Activated naive CD4-positive, alpha-beta T cell (primary cell): ENCODE results near the gene POU2F2.

ENCODE experiments used
- DNase-seq, 4 experiments: peaks; one replicate each; lab custom pipeline; 2025; lab: John Stamatoyannopoulos, UW

Gene POU2F2

DNA sequence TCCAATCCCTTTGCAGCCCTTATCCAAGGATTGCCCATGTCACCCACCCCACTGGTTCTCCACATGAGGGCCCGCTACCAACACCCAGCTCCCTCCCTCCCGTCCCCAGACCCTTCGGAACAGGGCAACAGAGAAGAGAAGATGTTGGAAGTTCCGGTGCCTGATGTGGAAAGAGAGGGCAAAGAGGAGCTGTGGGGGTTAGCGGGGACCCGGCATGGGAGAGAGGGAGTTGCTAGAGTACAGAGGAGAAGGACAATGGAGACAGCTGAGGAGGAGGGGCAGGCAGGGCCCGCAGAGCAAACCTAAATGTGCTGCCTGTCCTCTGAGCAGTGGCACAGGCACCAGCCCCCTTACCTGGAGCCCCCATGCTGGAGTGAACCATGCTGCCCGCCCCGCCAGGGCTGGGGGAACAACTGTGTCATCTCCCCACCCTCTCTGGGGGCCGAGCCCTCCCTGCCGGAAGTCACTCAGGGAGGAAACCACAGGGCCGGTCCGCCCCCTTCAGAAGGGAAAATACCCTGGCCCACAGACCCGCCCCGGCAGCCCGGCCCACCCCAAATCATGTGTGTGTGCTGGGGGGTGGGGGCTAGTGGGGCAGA is at the start of gene POU2F2:
TSS of gene POU2F2 (minus strand) at position 417 of the 599 bp plus-strand sequence. CDS start at position 382, 35 bp downstream.
- peak; percentile 55 to 81 (median 71) for DNase-seq

DNA sequence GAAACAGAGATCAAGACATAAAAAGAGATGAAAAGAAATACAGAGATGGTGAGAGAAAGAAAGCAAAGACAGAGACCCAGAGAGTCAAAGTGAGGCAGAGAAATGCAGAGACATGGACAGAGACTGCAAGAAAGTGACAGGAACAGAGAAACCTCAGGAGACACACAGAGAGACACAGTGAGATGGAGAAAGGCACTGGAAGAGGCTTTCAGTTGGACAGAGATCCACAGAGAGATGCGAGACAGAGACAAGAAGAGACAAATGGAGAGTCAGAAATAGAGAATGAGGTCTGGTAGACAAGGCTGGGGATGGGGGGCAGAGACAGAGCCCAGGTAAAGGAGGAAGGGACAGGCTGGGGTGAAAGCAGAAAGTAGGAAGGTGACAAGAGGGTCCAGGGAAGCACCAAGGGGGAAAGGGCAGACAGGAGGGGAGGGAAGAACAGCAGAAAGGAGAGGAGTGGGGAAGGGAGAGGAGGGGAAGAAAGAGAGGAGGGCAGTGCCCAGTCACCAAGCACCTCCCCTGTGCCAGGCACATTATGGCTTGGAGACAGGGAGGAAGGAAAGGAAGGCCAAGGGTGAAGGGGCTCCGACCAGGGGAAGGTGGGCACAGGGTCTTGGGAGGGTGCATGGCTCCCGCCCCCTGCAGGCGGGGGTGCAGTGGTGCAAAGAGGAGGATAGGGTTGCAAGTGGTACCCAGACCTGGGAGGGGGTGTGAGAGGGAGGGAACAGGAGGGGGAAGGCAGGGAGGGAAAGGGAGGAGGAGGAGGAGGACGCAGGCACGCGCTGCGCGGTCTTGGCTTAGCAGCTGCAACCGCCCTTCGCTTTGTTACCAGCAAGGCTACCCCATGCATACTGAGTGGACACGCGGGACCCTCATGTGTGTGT is 46.8 kb upstream of the POU2F2 start:
- no peak for DNase-seq

DNA sequence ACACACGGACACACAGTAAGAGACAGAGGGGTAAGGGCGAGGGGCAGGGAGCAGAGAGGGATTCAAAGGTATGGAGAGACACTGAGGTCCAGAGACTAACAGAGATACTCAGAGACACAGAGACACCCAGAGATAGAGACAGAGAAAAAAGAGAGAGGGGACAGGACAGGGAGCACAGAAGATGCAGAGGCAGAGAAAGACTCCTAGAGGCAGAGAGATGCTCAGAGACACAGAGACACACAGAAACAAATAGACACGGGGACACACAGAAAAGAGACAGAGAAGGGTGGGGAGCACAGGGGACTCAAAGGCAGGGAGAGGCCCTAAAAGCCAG is 45.4 kb upstream of the POU2F2 start:
- no peak for DNase-seq

DNA sequence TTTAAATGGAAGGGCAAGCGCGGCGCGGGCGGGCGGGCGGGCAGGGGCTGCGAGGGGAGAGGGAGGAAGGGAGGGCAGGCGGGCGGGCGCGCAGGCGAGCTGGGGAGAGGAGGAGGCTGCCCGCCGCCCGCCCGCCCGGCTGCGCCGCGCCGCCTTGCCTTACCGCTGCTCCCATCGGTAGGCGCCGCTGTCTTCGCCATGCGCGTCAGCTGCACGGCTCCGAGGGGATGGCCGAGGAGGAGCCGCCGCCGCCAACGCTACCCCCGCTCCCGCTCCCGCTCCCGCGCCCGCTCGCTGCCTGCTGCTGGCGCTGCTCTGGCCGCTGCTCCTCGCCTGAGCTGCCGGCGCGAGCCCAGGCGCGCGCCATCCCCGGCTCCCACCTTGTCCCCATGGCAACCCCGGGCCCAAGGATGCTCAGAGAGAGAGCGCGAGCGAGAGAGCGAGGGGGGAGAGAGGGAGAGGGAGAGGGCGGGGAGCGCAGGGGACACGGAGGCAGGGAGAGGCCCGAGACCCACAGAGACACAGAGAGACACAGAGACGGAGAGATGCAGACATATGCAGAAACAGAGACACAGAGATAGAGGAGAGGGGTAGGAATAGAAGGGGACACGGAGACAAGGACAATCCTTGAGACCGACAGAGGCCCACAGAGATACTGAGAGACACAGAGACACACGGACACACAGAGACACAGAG is 44.9 kb upstream of the POU2F2 start:
- DNase-seq, result peak in 3 of 4 experiments; percentile 39 to 69 (median 57)

DNA sequence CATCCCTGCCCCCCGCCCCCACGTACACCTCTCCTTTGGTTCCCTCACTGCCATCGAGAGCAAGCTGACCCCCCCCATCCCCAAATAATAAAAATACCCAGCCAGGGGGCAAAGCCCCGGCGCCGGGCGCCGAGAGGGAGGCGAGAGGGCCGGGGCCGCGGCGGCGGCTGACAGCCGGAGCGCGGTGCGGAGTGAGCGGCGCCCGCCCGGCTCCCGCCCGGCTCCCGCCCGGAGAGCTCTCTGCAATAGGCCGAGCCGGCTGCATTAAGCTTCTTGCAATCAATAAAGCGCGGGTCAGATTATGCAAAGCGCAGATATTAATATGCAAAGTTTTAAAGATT is 44.4 kb upstream of the POU2F2 start:
- no peak for DNase-seq

DNA sequence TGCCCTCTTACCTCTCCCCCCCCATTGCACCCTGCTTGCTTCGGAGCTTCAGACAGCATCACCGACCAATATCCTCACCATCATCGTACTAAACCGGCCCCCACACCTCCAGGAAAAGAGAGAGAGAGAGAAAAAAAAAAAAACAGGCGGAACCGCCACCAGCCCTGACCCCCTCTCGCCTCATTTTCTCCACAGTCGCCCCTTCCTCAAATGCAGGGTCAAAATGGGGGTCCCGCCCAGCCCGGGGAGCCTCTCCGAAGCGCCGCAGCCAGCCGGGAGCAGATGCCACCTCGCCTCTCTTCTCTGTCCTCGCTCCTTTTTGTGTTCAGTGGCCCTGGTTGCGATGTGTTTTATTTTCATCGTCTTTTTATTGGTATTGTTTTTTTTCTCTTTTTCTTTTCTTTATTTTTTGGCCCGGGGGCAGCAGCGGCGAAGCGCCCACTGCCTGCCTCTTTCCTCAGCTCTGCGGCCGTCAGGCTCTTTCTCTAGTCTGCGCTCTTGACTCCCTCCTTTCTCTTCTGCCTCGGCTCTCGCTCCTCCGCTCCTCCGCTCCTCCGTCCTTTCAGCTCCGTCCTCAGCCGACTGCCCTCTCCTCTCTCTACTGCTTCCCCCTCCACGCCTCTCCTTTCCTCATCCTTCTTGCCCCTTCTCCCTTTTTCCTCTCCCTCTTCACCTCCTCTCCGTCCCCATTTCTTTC is 43.9 kb upstream of the POU2F2 start:
- no peak for DNase-seq

DNA sequence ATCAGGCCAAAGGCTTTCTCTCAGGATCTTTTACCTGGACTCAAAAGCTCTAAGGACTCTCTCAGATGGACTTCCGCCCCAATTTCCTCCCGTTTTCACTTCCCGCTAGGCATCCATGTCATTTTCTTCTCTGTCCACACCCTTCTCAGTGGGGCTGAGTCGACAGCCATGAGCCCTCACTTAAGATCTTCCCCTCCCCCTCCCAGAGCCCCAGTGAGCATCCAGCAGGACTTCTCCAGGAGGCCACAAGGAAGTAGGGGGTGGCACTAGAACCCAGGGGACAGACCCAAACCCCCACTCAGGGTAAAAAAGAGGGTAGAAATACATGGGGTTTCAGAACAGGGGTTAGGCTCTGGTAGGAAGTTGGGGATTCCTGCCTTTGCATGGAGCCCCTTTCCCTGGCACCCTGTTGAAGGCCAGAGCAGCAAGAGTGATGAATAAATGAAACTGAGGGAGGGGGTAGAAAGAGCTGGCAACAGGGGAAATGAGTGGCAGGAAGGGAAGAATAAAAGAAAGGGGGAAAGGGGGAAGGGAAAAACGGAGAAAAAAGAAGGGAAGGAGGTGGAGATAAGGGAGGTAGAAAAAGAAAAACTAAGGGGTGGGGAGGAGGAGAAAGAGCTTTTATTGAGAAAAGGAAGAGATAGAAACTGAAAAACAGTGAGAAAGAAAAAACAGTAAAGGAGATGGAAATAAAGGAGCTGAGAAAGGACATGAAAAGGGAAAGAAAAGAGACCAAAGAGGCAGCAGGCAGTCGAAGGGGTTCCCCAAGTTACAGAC is 42.9 kb upstream of the POU2F2 start:
- no peak for DNase-seq

DNA sequence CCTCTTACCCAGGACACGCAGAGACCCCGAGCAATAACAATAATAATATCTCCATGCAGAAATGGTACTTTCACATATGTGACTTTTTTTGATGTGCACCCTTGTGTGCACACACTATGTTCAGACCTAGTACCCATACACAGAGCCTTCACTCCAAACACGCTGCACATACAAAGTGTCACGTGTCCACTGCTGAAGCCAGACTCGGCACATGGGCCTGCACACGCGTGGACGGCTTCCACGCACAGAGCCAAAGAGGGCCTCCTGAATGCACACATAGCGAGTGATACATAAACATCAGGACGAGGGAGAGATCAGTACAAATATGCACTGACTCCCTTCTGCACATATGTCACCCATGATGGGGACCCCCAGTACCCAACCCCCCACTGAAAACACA is 41.9 kb upstream of the POU2F2 start:
- no peak for DNase-seq

DNA sequence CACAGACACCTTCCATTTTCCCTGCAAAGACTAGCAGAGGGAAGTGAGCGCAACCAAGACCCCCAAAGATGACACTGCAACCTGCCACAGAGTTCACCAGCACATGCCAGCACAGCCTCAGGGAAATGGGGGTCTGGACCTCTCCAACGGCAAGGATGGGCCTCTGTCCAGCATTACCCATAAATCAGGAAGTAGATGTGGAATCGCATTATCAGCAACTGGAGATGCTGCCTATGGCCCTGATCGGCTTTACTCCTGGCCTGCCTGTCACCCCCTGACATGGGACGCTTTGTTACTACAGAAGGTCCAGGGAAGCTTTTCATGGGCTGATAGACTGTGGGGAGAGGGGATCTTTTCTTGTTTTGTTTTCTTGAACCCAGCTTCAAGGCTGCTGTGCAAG is 41.4 kb upstream of the POU2F2 start:
- DNase-seq, result no peak

DNA sequence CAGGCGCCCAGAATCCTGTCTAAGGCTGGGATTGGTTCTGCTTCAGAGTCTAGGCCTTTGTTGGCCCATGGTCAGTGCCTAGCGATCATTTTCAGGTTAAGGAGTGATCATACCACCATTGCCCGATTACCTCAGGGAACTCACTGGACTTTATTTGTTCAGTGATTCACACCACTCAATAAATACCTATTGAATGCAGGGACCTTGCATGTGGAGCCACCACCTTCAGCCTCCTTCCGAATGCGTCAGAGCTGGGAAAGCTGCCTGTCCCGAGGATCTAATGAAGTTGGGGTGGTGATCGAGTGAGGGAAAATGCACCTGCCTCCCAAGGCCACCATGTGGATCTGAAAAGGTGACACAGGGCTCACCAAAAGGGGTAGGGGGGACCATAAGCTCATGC is 40.0 kb upstream of the POU2F2 start:
- DNase-seq, result no peak

DNA sequence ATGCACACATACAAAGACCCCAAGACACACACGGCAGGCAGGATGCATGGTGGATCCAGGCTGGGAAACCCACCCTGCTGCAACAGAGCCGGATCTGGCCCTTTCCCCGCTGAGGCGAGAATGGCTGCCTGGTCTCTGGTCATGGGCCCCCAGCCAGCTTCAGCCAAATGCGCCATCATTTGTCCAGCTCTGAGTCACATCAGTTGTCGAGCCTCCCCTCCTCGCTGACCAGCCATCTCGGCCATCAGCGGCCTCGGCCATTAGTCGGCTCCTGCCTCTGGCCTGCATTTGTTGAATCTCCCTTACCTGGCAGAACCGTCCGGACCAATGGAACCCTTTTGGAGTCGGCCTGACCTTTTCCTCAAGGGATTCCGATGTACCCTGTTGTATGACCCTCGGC is 38.5 kb upstream of the POU2F2 start:
- DNase-seq, result no peak

DNA sequence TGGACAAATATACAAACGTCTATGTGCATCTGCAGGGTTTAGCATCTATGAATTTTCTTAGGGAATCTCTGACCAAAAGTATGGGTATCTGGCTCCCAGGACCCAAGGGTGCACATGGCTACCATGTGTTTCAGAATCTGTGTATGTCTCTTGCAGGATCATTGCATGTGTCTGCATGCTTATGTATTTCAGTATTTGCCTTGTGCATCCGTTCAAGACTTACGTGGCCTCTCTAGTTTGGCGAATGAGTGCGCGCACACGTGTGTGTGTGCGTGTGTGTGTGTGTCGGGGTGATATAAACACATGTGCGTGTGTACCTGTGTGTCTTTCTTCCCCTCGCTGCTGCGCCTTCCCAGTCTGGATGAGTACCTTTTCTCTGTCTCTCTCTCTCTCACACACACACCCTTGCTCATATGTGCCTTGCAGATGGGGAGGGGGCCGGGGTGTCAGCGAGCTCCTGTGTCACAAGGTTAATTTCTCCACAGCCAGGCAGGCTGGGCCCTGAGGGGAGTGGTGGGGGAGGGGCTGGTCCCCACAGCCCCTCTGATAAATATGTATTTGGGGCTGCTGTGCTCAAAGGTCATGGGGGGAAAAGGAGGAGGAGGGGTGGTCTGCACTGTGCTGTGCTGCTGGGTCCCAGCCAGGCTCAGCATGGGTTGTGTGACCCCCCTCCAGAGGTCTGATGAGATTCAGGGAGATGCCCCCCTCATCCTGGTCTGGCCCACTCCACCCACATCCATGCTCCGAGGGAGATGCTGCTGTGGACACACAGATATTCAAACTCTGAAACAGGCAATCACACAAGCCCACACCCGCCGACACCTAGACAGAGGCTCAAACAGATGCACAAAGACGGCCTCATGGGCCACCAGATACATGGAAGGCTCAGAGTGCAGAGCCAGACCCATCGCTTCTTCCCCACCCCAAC is 37.5 kb upstream of the POU2F2 start:
- no peak for DNase-seq

DNA sequence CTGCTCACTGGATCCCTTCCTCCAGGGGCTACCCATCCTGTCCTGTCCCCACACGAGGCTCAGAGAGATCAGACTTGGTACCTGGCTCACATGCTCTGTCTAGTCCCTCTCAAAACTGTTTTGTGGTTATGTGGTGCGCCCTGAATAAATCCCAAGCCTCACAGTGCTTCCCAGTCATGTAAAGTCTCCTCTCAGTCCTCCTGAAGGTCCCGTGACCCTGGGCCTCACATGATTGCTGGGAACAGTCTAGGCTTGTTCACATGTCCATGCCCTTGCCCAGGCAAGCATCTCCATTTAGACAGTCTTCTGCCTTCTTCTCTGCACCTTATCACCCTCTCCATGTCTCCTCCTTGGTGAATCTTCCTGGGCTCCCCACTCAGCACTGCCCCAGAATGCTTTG is 36.0 kb upstream of the POU2F2 start:
- no peak for DNase-seq

DNA sequence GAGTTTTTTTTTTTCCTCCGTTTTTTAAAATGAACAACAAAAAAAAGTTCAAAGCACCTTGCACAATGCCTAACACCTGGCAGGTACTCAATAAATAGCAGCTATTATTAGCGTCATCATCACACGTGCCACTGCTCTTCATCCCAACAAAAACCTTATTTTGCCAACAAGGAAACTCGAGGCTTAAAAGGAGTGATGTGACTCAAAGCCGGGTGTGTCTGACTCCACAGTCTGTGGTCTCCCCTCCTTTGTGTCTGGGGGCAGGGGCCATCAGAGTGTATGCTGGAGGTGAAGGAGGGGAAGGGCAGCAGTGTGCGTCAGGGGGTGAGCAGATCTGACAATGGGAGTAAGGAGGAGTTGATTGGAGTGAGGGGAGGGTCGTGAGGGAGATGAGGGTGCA is 34.1 kb upstream of the POU2F2 start:
- DNase-seq, result no peak

DNA sequence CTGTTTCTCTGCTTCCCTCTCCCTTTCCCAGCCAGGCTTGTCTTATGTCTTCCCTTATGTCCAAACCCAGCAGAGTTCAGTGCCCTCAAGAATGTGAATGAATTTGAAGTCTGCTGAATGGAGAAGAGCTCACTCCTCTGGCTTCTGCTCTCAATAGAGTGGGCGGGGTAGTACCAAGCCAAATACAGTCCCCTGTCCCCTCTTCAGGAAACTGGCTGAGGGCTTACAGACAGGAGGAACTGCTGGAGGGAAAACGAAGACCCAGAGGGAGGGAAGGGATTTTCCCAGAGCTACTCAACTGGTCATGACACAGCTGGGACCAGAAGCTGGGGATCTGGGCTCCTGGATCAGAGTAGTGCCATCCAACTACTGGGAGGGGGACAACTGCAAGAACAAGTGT is 32.9 kb upstream of the POU2F2 start:
- DNase-seq, result no peak

DNA sequence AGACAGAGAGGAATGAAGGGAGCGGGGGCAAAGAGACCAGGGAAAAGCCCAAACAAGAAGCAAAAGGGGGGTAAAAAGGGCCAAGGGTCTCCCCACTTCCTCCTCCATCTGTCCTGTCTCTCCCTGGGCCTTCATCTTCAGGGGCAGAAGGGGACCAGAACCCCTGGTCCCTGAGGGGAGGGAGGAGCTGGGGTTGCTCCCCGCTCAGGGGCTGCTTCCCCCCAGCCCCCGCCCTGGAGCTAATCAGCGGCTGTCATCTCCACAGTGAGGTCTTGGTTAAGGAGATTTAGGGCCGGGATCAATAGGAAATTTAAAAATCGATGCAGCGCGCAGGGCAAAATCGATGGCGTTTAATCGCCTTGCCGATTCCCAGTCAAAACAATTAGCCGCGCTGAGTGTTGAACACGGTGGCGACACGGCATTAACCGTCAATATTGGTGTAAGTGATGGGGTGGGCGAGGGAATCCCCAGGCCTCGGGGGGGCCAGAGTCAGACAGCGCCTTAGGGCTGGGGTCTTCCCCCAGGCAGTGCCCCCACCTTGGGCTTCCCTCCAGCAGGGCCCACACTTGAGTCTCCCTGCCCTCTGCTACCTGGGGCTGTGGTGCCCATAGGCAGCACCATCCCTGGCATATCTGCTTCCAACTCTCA is 29.5 kb upstream of the POU2F2 start:
- DNase-seq, result no peak

DNA sequence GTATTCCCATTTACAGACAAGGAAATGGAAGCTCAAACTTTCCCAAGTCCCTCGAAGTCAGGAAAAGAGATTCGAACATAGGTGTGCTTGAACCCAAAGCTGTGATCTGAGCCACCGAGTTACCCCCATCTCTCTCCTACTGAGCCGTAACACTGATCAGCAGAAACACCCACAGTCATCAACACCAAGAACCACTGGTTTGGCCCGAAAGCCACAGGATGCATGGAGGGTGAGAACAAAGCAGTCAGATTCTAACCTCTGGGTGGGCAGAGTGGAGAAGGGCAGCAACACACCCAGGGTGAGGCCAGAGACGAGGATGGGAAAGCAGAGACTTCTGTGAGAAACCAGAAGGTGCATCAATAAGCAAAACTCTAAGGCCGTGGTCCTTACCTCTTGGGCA is 27.7 kb upstream of the POU2F2 start:
- no peak for DNase-seq

DNA sequence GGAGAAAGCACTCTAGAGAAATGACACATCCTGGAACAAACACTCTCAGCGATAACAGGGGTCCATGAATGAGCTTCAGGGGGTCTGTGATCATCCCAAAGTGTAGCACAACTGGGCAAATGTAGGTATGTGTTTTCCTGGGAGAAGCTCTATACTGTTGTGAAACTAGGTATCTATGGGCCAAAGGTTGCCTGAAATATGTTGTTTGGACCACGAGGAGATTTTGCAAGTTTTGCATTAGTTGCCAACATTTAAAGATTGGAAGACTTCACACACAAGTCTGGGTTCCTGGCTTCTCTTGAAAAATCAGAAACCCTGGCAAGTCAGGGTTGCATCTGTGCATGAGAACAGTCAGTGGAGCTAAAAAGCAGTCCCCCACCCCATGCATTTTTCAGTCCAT is 26.7 kb upstream of the POU2F2 start:
- DNase-seq, result no peak

DNA sequence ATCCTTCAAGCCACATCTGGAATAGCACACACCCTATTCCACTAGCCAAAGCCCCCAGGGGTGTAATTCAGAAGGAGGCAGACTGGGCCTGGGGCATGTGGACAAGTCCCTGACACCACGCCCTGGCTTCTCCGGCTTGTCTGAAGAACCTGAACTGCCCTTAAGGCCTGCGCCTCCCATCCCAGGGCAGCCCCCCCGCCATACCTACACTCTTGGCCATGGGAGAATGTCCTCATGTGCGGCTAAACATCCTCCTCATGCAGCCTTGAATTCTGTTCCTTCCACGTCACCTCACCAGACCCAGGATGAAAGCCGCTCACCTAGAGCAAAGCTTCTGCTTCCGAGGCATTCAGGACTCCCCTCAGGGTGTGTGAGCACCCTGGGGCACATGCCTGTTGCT is 24.3 kb upstream of the POU2F2 start:
- no peak for DNase-seq

DNA sequence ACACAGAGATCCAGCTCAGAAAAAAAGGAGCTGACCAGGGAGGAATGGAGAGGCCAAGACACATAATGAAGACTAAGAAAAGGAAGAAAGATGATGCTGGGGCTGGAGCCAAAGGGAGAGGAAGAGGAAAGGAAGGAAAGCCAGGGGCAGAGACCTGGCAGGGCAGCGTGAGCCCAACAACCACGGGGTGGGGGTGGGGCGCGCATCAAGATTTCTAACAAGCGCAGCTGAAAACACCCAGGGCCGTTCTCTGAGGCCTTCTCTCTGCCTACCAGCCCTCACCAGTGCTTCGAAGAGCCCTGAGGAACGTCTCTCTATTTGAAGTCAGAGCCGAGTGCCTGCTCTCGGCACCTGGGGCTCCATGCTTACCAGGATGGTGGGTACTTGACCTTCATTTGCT is 23.6 kb upstream of the POU2F2 start:
- DNase-seq, result no peak
